Astrocyte of the cerebellum (primary cell): Measurements from ENCODE around the gene DDX1.

Experiments used
- DNase-seq: peaks from one replicate; pipeline ENCODE4 v3.0.0-alpha.2; 2011; ENCODE audit warnings: low read depth
- H3K4me3 ChIP-seq: 2 replicates; pipeline ENCODE4 v1.5.1; 2011; ENCODE audit warnings: mild to moderate bottlenecking, low read depth, low read length, moderate library complexity
- CTCF ChIP-seq: IDR thresholded peaks from 2 replicates; pipeline ENCODE4 v1.5.1; 2012; ENCODE audit warnings: low read length, low read depth, moderate library complexity, mild to moderate bottlenecking; ENCODE audit errors: missing control alignments
- in situ Hi-C: cut with HindIII; loops from 2 replicates; pipeline ENCODE4 v1.10.0; 2017; ENCODE audit warnings: low sequenced_read_pairs

The DDX1 gene

GRCh38 chr2:15582710-15583357, 8.8 kb upstream of the DDX1 start:
- H3K4me3 ChIP-seq = no peak overlapping the region
- no peak for DNase-seq
- no peak for TF ChIP-seq CTCF
- in situ Hi-C loops = no loop called here

GRCh38 chr2:15583826-15584225, 7.8 kb upstream of the DDX1 start:
- TF ChIP-seq CTCF = no peak
- H3K4me3 ChIP-seq = no peak overlapping the region
- no peak for DNase-seq
- in situ Hi-C loops = no loop called here

GRCh38 chr2:15584316-15584715, 7.4 kb upstream of the DDX1 start:
- TF ChIP-seq CTCF = no peak
- DNase-seq = no peak
- no peak overlapping the region for H3K4me3 ChIP-seq
- in situ Hi-C loops = no loop called here

GRCh38 chr2:15584767-15585469, 6.8 kb upstream of the DDX1 start:
- DNase-seq = no peak
- no peak overlapping the region for H3K4me3 ChIP-seq
- in situ Hi-C loops = no loop called here
- TF ChIP-seq CTCF = no peak

- no peak overlapping the region for H3K4me3 ChIP-seq
- in situ Hi-C loops = no loop called here
- TF ChIP-seq CTCF = peak; percentile 68
- peak; percentile 23 for DNase-seq
Measured at GRCh38 chr2:15588329-15588919, 3.2 kb upstream of the DDX1 start.

- TF ChIP-seq CTCF = no peak
- no peak for DNase-seq
- in situ Hi-C loops = no loop called here
- peak overlapping the region; percentile 85 for H3K4me3 ChIP-seq
Measured at GRCh38 chr2:15591373-15591691, 336 bp upstream of the DDX1 start.
